ENCODE data around the gene AHRR.
A peak's percentile ranks its signal among the peaks of the same experiment; 100 is the strongest.
"Not testable (repeated sequence)": the region's sequence is repeated elsewhere in the genome, so short reads cannot be mapped to it uniquely, and the experiment has no call there.

AHRR gene

GRCh38 chr5:306011-306805, 15.3 kb upstream of the AHRR start:
- DNase-seq: no peak

- DNase-seq: no peak
These were observed 14.2 kb upstream of the AHRR start for GRCh38 chr5:307306-307705.

- DNase-seq: no peak
These were observed 13.5 kb upstream of the AHRR start for GRCh38 chr5:307794-308579.

GRCh38 chr5:308672-309271, 12.7 kb upstream of the AHRR start:
- no peak for DNase-seq

GRCh38 chr5:309831-310230, 11.7 kb upstream of the AHRR start:
- DNase-seq: not testable (repeated sequence)

- DNase-seq: no peak
These were observed 11.0 kb upstream of the AHRR start for GRCh38 chr5:310516-310915.

- no peak for DNase-seq
These were observed 10.5 kb upstream of the AHRR start for GRCh38 chr5:310941-311434.

GRCh38 chr5:311963-312362, 9.6 kb upstream of the AHRR start:
- DNase-seq: no peak

GRCh38 chr5:312845-313244, 8.7 kb upstream of the AHRR start:
- DNase-seq: no peak

- DNase-seq: no peak
These were observed 8.2 kb upstream of the AHRR start for GRCh38 chr5:313265-313664.

GRCh38 chr5:313806-314376, 7.6 kb upstream of the AHRR start:
- no peak for DNase-seq

- DNase-seq: no peak
These were observed 6.6 kb upstream of the AHRR start for GRCh38 chr5:314676-315487.

- DNase-seq: no peak
These were observed 5.9 kb upstream of the AHRR start for GRCh38 chr5:315488-316209.

GRCh38 chr5:316210-317085, 5.1 kb upstream of the AHRR start:
- no peak for DNase-seq

GRCh38 chr5:317086-317811, 4.3 kb upstream of the AHRR start:
- DNase-seq: peak; percentile 55 to 58

- DNase-seq: no peak
These were observed 3.1 kb upstream of the AHRR start for GRCh38 chr5:318341-318897.

- no peak for DNase-seq
These were observed 2.4 kb upstream of the AHRR start for GRCh38 chr5:318931-319601.

GRCh38 chr5:320524-321229, 837 bp upstream of the AHRR start:
- no peak for DNase-seq
